GM12878 (cell line): ENCODE measurements around the gene COX17. TPM values are rescaled to one million over a fixed set of nuclear protein-coding genes. Genes with fewer than 3 reads are reported as not detected.

Source experiments
- ATAC-seq: fragments of 200-7000 bp; cut with Tn5 transposase; 3 replicates; pipeline ENCODE4 v1.9.1; 2020; ENCODE audit warnings: mild to moderate bottlenecking, moderate library complexity
- BruUV-seq: library from RNA; stranded (reverse); fragments of 400-500 nt; replicated peaks from 2 replicates; lab custom pipeline; 2021; lab: Mats Ljungman, UMichigan
- CTCF ChIA-PET: fragments of 300-600 bp; sonication (Branson Sonifier 250); formaldehyde crosslinking; extraction: SDS; loops from one replicate; lab custom pipeline; 2021; ENCODE audit warnings: inconsistent platforms; lab: Yijun Ruan, JAX
- POLR2A ChIA-PET: fragments of 350-600 bp; formaldehyde crosslinking; extraction: SDS; loops from one replicate; lab custom pipeline; 2021; ENCODE audit warnings: inconsistent platforms; lab: Charles Lee
- RAD21 ChIA-PET: fragments of 300-600 bp; sonication (Branson Sonifier 250); formaldehyde crosslinking; loops from one replicate; lab custom pipeline; 2023; ENCODE audit warnings: antibody characterized with exemption; ENCODE audit not compliant: unreplicated experiment; lab: Charles Lee
- SMC1A ChIA-PET: fragments of 300-600 bp; sonication (Branson Sonifier 250); formaldehyde crosslinking; loops from one replicate; lab custom pipeline; 2023; ENCODE audit not compliant: unreplicated experiment, uncharacterized antibody; lab: Charles Lee
- DNase-seq: peaks from one replicate; pipeline ENCODE4 v3.0.0-alpha.2; 2011; ENCODE audit warnings: low read depth, low spot score
- FAIRE-seq: peaks from 3 replicates; lab custom pipeline; 2011; peaks lifted over from hg19 to GRCh38; lab: Jason Lieb, UNC
- H2AFZ ChIP-seq: 2 replicates; pipeline ENCODE4 v1.6.0; 2011; ENCODE audit warnings: low read depth, low read length, control low read depth; ENCODE audit not compliant: control insufficient read depth
- H3K27ac ChIP-seq: 2 replicates; pipeline ENCODE4 v1.5.1; 2011; ENCODE audit warnings: control low read depth; ENCODE audit not compliant: control insufficient read depth, insufficient read depth
- H3K27me3 ChIP-seq, 2 experiments: replicated peaks in 1 of 2; 2 replicates each; pipeline versions ENCODE4 v1.6.0 to v1.6.1; 2011; ENCODE audit warnings: low read length in 1 of 2; ENCODE audit not compliant: control insufficient read depth in 2 of 2, insufficient read depth in 2 of 2
- H3K36me3 ChIP-seq, 2 experiments: 2 replicates each; pipeline ENCODE4 v1.5.1; 2011; ENCODE audit warnings: low read length in 1 of 2; ENCODE audit not compliant: control insufficient read depth in 2 of 2, insufficient read depth in 2 of 2
- H3K4me1 ChIP-seq: 2 replicates; pipeline ENCODE4 v1.6.1; 2011; ENCODE audit warnings: mild to moderate bottlenecking, low read length, moderate library complexity, mixed read lengths; ENCODE audit not compliant: control insufficient read depth, insufficient read depth
- H3K4me2 ChIP-seq: 2 replicates; pipeline ENCODE4 v1.6.0; 2011; ENCODE audit warnings: control low read depth; ENCODE audit not compliant: control insufficient read depth, insufficient read depth
- H3K4me3 ChIP-seq: fragments of 200-600 bp; sonication (generic); 2 replicates; pipeline ENCODE4 v1.5.1; 2016
- H3K79me2 ChIP-seq: 2 replicates; pipeline ENCODE4 v1.6.0; 2011; ENCODE audit warnings: low read length; ENCODE audit not compliant: control insufficient read depth, insufficient read depth
- H3K9ac ChIP-seq: 2 replicates; pipeline ENCODE4 v1.8.0; 2011; ENCODE audit warnings: low read length, control low read depth, mixed read lengths; ENCODE audit not compliant: control insufficient read depth, insufficient read depth
- H3K9me3 ChIP-seq: replicated peaks from 3 replicates; pipeline ENCODE4 v1.5.1; 2011; ENCODE audit warnings: mild to moderate bottlenecking, low read length; ENCODE audit not compliant: control insufficient read depth, insufficient read depth
- H4K20me1 ChIP-seq: 2 replicates; pipeline ENCODE4 v1.6.0; 2011; ENCODE audit not compliant: control insufficient read depth, insufficient read depth
- BACH1 ChIP-seq: fragments of 450-650 bp; IDR thresholded peaks from 2 replicates; pipeline ENCODE4 v1.6.1; 2017; ENCODE audit warnings: mild to moderate bottlenecking, borderline replicate concordance
- IKZF1 ChIP-seq: fragments of 450-650 bp; conservative IDR thresholded peaks from 2 replicates; pipeline ENCODE4 v1.6.1; 2017; ENCODE audit warnings: antibody characterized with exemption, mild to moderate bottlenecking
- JUND ChIP-seq: IDR thresholded peaks from 2 replicates; pipeline ENCODE4 v1.6.1; 2012; ENCODE audit warnings: low read depth, mild to moderate bottlenecking, low read length, improper control_type of control experiment, moderate library complexity
- RBBP5 ChIP-seq: fragments of 200-600 bp; sonication (generic); conservative IDR thresholded peaks from 2 replicates; pipeline ENCODE4 v1.6.1; 2016
- STAT3 ChIP-seq: IDR thresholded peaks from 2 replicates; pipeline ENCODE4 v1.6.1; 2011; ENCODE audit warnings: low read depth, low read length, improper control_type of control experiment
- WGBS: methylation state at CpG from one replicate; pipeline ENCODE4 v1.1.6; 2016; ENCODE audit warnings: low lambda C conversion rate; ENCODE audit not compliant: insufficient replicate concordance, insufficient coverage; ENCODE audit errors: missing lambda C conversion rate; 5-methylcytosine and 5-hydroxymethylcytosine counted together
- in situ Hi-C: fragments of 300-500 bp; cut with MboI; formaldehyde crosslinking; loops from 9 replicates; pipeline ENCODE4 v1.14.3; 2018; ENCODE audit warnings: mixed read lengths
- intact Hi-C: fragments of 100-400 bp; cut with micrococcal nuclease; formaldehyde crosslinking; loops from one replicate; pipeline ENCODE4 v1.14.2; 2022; ENCODE audit not compliant: unreplicated experiment
- polyA plus RNA-seq, 11 experiments: library from polyadenylated mRNA; depleted of rRNA in 4 of 11; unstranded in 6 of 11; stranded (reverse) in 5 of 11; fragments of >200 nt; fragmentation: Nextera tagmentation in 4 of 11; fragmentation: Illumina TruSeq in 1 of 11; extraction: Ambion mirVana in 4 of 11; extraction: Trizol in 1 of 11; gene quantifications; 1 replicate in 1 of 11; 2 replicates in 10 of 11; pipeline versions ENCODE4 v1.2.1 to v1.2.3, GENCODE V29; 2011 to 2016; ENCODE audit warnings: inconsistent platforms in 2 of 11, missing spikeins in 2 of 11, low read depth in 1 of 11
- total RNA-seq, 4 experiments: library from RNA; depleted of rRNA in 3 of 4; stranded (reverse); fragments of >200 nt in 3 of 4; fragmentation: Illumina TruSeq in 1 of 4; extraction: Trizol in 1 of 4; gene quantifications; 2 replicates each; pipeline versions ENCODE4 v1.2.1 to v1.2.3, GENCODE V29; 2013 to 2021

Gene COX17
- total and polyA plus RNA-seq, 10 of the 15 experiments (the other 5 are each of a cell fraction or from before 2014, with no cell fraction given) = 111 to 717 (median 243) TPM

DNA sequence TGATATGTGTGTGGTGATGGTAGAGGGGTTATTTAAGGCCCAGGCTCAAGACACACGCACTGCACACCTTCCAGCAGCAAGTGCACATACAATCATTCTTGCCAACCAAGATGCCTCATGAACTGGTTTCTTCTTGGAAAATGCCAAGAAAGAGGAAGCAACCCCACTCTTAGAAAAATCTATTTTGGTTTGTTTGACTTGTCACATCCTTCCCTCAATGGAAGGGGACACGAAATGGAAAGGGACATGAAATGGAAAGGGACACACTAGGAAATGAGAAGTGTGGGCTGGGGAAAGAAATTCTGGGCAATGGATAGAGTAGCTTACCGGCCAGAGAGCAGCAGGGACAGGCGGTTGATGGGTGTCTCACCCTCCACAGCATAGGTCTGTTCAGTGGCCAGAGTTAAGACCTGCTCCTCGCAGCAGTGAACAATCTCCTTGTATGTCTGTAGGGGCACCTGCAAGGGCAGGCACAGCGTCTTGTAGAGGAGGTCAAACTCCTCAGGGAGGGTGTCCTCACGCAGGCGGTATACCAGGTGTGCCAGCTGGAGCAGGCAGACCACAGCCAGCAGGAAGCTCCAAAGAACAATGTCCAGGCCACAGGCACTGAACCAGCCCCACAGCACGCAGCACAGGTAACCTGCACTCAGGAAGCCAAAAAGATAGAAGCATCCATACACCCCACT lies 17.5 kb downstream of the COX17 start:
- no peak for FAIRE-seq
- TF ChIP-seq JUND = no peak
- TF ChIP-seq IKZF1 = no peak
- Histone ChIP-seq H4K20me1 (no peaks in the 10 kb centered on the region), H3K4me3 (no peak overlapping the region), H3K4me2 (no peak overlapping the region), H3K4me1 (peaks cover 25% of the 10 kb centered on the region), H2AFZ (no peak overlapping the region), H3K9ac (no peak overlapping the region), H3K79me2 (no peaks in the 10 kb centered on the region), H3K9me3 (no peaks in the 10 kb centered on the region), H3K27me3 (no peaks in the 10 kb centered on the region), H3K36me3 (no peaks in the 10 kb centered on the region; a peak in 1 of 4 replicates), H3K27ac (no peak overlapping the region)
- ChIA-PET POLR2A (no interaction called here), RAD21 (interaction anchor here (2.5 to 2.6 kb wide), 2 partner anchors 59 kb away, joined by 8 to 13 read pairs; no protein-coding TSS in a partner anchor), SMC1A (interaction anchor here (1.1 to 2.7 kb wide), 5 partner anchors 11 to 57 kb away, joined by 3 to 10 read pairs (median 3); no protein-coding TSS in a partner anchor), CTCF (no interaction called here)
- intact Hi-C loops = no loop called here
- no peak for ATAC-seq
- no peak for DNase-seq
- WGBS = 81% methylated on average over 9 of the region's 9 CpGs
- BruUV-seq = no TSS peak
- in situ Hi-C loops = no loop called here

DNA sequence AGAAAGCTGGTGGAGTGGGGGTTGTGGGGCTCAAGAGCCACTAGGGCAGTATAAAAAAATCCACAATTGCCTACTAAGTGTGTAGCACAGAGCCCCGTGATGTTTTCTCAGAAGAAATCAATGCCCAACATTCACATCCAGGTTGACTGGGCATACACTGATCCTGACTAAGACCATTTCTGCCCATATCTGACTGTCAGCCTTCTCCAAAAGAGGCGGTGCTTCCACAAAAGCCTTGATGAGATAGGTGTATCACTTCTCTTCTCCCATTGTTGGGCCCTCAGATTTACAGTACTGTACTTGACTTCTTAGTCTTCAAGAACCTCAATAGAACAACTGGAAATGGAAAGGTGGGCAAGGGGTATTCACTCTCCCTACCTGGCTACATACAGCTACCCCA lies 18.2 kb downstream of the COX17 start:
- DNase-seq = no peak
- no peaks in the 10 kb centered on the region for H3K79me2 ChIP-seq
- H3K36me3 ChIP-seq = no peaks in the 10 kb centered on the region; a peak in 2 of 4 replicates
- no peaks in the 10 kb centered on the region for H3K9me3 ChIP-seq
- intact Hi-C loops = loop anchor here (1.0 kb wide), 1 partner anchor 20 kb away; no protein-coding TSS in a partner anchor
- FAIRE-seq = no peak
- no peak overlapping the region for H3K4me3 ChIP-seq
- H3K4me2 ChIP-seq = no peak overlapping the region
- 70% methylated on average over 2 of the region's 2 CpGs for WGBS
- SMC1A ChIA-PET = interaction anchor here (1.0 to 2.7 kb wide), 6 partner anchors 10 to 59 kb away, joined by 3 to 10 read pairs (median 3); no protein-coding TSS in a partner anchor
- POLR2A ChIA-PET = interaction anchor here (0.8 kb wide), 1 partner anchor 16 kb away, joined by 3 read pairs; no protein-coding TSS in a partner anchor
- in situ Hi-C loops = no loop called here
- H3K9ac ChIP-seq = no peak overlapping the region
- no peaks in the 10 kb centered on the region for H3K27me3 ChIP-seq
- no peak for ATAC-seq
- H2AFZ ChIP-seq = no peak overlapping the region
- CTCF ChIA-PET = interaction anchor here (0.7 to 2.2 kb wide), 6 partner anchors 9 to 57 kb away, joined by 3 to 8 read pairs (median 3); no protein-coding TSS in a partner anchor
- no peaks in the 10 kb centered on the region for H4K20me1 ChIP-seq
- peaks cover 18% of the 10 kb centered on the region; the same call in 1 of the 2 replicates for H3K4me1 ChIP-seq
- RAD21 ChIA-PET = interaction anchor here (0.6 to 2.5 kb wide), 2 partner anchors 33 to 58 kb away, joined by 3 to 8 read pairs; no protein-coding TSS in a partner anchor
- no peak overlapping the region for H3K27ac ChIP-seq
- no TSS peak for BruUV-seq
- no peak for TF ChIP-seq RBBP5
- TF ChIP-seq BACH1 = no peak
- TF ChIP-seq STAT3 = no peak
- TF ChIP-seq, all 136 proteins: peak for 0
